NCI-H69 (cell line): ENCODE measurements around the gene IGSF9.
A peak's percentile ranks its signal among the peaks of the same experiment; 100 is the strongest.

ENCODE experiments used
- DNase-seq: peaks from one replicate; lab custom pipeline; 2025; lab: John Stamatoyannopoulos, UW

Gene IGSF9, protein sequence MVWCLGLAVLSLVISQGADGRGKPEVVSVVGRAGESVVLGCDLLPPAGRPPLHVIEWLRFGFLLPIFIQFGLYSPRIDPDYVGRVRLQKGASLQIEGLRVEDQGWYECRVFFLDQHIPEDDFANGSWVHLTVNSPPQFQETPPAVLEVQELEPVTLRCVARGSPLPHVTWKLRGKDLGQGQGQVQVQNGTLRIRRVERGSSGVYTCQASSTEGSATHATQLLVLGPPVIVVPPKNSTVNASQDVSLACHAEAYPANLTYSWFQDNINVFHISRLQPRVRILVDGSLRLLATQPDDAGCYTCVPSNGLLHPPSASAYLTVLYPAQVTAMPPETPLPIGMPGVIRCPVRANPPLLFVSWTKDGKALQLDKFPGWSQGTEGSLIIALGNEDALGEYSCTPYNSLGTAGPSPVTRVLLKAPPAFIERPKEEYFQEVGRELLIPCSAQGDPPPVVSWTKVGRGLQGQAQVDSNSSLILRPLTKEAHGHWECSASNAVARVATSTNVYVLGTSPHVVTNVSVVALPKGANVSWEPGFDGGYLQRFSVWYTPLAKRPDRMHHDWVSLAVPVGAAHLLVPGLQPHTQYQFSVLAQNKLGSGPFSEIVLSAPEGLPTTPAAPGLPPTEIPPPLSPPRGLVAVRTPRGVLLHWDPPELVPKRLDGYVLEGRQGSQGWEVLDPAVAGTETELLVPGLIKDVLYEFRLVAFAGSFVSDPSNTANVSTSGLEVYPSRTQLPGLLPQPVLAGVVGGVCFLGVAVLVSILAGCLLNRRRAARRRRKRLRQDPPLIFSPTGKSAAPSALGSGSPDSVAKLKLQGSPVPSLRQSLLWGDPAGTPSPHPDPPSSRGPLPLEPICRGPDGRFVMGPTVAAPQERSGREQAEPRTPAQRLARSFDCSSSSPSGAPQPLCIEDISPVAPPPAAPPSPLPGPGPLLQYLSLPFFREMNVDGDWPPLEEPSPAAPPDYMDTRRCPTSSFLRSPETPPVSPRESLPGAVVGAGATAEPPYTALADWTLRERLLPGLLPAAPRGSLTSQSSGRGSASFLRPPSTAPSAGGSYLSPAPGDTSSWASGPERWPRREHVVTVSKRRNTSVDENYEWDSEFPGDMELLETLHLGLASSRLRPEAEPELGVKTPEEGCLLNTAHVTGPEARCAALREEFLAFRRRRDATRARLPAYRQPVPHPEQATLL

DNA sequence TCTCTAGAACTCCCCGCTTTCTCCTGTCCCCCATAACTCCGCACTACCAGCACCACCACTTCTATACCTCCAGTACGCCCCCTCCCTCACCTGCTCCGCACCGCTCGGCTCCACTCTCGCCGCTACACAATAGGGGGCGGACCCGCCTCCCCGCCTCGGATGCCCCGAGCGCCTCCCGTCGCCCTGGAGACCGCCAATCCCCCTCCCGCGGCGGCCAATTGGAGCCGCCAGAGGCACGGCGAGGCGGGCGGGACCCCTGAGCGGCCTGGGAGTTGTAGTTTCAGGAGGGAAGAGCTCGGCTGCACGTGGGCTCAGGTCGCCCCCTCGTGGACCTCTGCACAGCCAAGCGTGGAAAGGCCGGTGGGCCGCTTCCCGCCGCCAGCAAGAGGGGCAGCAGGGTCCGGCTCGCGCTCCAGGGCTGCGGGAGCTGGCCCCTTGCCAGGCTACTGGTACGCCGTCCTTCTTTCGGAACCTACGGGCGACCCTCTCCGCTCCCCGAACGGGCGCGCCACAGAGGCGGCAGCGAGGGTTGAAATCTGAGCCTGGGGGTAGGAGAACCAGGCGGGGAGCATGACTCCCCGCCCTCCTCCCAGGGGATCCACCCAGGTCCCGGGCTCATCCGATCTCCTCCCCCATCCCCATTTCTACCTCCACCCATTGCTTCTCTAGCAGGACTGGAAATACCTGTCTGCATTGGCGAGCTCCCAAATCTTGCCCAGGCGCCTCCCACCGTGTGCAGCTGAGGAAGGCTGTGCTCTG, at the start of gene IGSF9:
TSS of gene IGSF9 (minus strand) at position 131 of the 759 bp plus-strand sequence. CDS start 2,159 bp downstream, outside the sequence.
- peak; percentile 99 for DNase-seq

DNA sequence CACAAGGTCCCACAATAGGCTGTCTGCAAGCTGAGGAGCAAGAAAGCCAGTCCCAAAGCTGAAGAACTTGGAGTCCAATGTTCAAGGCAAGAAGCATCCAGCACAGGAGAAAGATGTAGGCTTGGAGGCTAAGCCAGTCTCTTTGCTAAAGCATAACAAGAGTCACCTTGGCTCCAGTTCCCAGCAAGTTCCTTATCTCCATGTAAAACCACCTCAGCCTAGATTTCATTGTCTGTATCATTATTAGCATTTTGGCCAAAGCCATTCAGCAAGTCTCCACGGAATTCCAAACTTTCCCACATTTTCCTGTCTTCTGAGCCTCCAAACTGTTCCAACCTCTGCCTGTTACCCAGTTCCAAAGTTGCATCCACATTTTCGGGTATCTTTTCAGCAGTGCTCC, 49.5 kb upstream of the IGSF9 start:
- no peak for DNase-seq

DNA sequence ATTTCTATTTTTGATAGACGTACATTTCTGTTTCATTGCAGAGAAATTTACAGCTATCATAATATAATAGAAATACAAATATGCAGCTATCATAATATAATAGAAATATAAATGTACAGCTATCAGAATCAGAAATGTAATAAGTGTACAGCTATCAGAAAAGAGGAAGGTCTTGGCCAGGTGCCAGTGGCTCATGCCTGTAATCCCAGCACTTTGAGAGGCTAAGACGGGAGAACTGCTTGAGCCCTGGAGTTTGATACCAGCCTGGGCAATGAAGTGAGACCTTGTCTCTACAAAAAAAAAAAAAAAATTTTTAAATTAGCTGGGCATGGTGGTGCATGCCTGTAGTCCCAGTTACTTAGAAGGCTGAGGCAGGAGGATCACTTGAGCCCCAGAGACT, 48.5 kb upstream of the IGSF9 start:
- DNase-seq, result no peak

DNA sequence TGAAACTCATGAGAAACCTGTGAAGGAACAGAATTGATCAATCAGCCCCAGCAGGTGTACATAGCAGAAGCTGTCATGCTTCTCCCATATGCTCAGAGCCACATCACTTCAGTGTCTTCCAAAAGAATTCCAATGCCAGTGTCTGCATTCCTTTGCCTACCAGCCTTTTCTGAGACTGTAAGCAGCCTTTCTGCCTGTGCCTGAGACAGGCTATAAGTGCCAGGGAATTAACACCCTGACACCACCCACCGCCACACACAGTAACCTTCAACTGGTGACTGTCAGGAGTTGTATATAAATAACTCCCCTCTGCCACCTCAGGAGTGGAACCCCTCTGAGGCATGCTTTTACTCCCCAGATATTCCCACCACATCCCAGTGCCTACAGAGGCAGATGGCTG, 46.7 kb upstream of the IGSF9 start:
- DNase-seq, result peak; percentile 39

DNA sequence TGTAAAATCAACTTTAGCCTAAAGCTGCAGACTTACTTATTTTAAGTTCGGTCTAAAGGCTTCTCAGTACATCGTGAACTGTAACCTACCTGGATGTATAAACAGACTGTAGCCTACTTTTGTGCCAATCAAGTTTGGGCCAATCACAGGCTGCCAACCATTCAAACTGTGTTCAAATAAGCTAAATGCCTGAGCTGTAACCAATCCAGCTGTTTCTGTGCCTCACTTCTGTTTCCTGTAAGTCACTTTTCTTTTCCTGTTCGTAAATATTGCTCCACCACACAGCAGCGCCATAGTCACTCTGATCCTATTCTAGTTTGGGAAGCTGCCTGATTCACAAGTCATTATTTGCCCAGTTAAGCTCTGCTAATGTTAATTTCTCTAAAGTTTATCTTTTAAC, 46.1 kb upstream of the IGSF9 start:
- DNase-seq, result peak; percentile 13

DNA sequence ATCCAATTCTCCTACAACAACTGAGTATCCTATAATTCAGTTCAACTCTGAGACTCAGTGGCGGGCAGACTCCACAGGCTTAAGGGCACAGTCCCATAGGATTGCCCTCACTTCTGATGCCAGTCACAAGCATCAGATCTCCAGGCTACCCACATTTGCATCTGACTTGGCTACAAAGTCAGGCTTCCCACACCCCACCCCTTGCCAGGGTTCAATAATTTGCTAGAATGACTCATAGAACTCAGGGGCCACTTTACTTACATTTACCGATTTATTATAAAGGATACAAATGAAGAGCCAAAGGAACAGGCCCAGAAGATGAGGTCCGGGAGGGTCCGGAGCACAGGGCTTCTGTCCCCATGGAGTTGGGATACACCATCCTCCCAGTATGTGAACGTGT, 44.6 kb upstream of the IGSF9 start:
- no peak for DNase-seq

DNA sequence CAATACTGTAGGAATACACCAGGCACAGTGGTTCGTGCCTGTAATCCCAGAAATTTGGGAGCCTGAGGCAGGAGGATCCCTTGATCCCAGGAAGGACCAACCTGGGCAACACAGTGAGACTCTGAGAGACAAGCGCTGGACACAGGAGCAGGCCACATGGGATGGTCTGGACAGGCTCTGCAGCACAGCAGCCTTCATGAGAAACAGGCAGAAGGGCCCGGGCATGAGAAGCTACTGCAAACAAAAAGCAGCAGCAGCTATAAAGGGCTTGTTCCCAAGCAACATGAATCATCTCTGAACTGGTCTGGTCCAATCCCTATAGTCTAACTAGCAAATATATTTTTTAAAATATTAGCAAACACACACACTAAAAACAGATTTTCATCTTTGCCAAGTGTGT, 44.2 kb upstream of the IGSF9 start:
- no peak for DNase-seq

DNA sequence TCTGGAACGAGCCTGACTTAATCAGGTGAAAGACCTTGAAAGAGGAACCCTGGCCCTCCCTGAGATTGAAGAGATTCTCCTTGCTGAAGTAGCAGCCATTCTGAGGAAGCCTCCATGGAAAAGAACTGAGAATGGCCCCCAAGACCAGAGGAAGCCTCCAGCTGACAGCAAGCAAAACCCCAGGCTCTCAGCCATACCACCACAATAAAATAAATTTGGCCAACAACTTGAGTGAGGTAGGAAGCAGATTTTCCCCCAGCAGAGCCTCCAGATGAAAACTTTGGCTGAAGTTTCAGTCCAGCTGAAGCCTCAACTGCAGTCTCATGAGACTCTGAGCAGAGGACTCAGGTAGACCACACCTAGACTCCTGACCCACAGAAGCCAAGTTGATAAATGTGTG, 42.6 kb upstream of the IGSF9 start:
- no peak for DNase-seq

DNA sequence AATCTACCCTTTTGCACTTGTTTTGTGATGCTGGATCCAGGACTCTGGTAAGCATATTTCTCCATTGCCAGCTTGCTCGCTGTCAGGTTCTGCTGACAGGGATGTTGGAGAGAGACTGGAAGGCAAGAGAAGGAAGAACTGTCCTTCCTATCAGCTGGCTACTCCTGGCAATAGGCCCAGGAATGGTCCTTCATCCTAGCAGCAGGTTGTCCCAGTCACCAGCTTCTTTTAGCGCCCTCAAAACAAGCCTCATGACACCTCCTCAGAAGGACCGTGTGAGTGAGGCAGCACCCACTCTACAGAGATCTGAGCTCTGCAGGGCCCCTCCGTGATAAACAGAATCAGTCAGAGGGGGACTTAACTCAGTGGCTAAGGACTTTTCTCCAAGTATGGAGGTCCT, 41.8 kb upstream of the IGSF9 start:
- DNase-seq, result no peak

DNA sequence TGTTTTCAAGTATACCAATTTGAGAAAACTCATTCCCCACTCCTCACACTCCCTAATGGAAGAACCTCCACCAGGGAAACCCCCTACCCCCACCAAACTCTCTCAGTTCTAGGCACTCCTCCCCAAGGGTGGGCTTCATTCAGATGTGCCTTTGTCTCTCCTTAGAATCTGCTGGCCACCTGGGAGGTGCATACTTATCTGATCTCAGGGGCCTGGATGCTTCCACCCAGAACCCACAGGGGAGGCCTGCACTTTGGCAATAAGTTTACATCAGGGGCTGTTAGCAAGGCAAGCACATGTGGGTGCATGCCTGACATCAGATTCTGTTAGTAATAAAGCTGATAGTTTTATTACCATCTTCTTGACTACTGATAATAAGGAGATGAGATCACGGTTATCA, 41.1 kb upstream of the IGSF9 start:
- DNase-seq, result no peak

DNA sequence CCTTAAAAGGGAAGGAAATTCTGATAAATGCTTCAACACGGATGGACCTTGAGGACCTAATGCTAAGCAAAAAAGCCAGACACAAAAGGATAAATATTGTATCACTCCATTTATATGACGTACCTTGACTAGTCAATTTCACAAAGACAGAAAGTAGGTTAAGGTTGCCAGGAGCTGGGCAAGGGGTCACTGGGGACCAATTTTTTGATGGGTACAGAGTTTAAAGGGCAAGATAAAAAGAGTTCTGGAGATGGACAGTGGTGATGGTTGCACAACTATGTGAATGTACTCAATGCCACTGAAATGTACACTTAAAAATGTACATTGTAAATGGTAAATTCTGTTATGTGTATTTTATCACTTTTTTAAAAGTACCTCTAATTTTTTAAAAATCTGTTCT, 40.7 kb upstream of the IGSF9 start:
- no peak for DNase-seq

DNA sequence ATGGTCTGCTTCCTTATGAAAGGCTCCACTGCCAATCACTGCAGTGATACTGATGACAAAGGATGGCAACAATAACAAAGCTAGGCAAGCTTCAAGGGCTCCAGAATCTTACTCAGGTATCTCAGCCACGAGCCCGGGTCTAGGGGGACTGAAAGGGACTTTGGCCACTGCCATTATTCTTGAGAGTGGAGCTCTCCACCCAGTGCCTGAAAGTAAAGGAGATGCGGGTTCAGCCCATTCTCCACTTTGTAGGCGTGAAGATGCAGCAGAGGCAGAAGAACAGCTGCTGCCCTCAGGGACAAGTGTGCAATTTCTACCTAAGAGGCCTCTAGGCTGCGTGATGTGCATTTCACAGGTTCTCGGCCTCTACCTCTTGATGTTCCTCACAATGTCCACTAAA, 40.1 kb upstream of the IGSF9 start:
- no peak for DNase-seq

DNA sequence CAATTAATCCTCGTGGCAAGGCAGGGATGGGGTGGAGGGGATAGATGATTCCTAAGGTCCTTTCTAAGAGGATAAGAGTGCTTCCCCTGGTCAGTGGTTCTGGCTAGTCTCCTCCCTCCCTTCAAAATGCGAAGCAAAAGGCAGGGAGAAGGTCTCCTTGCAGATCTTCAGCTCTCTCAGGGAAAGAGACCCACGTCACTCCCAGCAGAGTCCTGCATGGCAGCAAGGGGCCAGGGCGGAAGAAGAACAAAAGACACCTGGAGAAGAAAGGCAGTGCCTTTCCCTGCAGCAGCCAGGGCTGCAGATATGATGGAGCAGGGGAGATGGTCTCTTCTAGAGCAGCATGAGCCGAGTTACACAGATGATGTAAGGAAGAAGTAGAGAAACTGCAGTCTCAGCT, 38.3 kb upstream of the IGSF9 start:
- DNase-seq, result peak; percentile 35

DNA sequence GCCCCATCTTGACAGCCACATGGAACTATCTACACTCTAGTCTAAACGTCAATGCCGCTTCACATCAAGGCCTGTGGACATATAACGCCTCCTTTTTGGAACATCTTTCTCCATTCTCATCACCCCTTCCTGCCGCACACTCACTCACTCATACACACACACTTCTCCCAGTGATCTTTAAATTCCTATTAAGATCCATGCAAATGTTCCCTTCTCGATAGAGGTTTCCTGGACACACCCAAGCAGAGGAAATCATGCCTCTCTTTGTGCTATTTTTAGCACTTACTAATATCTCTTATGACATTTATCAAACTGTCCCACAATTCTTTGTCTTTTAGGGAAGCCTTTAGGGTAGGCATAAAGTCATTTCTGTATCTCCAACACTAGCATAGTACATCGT, 36.9 kb upstream of the IGSF9 start:
- DNase-seq, result no peak

DNA sequence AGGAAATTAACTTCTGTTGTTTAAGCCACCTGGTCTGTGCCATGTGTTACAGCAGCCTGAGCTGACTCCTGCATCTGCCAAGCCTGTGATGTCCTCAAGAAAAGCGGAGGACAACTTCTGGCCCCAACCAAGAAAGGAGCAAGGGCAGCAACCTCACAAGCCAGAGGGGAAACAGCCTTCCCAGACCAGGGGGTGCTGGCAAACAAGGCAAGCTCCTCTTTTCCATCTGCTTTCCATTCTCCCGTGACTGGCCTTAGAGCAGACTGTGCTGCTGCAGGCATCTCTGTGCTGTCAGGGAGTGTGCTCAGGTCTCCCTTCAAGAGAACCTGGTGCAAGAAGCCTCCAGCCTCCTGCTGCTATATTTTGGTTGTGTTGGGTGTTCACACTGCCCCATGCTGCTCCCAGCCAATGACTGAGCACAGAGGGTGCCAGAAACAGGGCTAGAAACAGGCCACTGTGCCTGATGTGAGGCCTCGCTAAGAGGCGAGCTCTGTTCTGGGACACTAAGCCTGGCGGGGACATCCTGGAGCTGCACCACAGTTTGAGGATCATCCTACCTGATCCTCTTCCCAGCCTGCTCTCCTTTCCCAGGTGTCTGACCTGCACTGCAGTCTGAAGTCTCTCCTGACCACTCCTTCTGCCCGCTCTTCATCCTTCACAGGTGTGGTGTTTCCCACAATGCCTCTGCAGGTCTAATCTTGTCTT, 36.1 kb upstream of the IGSF9 start:
- no peak for DNase-seq

DNA sequence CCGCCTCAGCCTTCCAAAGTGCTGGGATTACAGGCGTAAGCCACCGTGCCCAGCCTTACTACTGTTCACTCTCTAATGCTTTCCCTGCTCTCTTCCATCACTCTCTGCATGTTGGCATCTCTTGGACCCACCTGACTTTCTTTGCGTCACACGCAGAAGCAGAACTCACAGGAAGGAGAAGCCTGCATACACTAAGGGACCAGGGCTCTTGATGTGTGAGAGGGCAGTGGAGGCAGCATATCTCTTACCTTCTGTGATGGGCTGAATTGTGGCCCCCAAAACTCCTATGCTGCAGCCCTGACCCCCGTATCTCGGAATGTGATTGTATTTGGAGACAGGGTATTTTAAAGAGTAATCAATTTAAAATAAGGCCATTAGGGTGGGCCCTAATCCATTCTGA, 35.4 kb upstream of the IGSF9 start:
- no peak for DNase-seq

DNA sequence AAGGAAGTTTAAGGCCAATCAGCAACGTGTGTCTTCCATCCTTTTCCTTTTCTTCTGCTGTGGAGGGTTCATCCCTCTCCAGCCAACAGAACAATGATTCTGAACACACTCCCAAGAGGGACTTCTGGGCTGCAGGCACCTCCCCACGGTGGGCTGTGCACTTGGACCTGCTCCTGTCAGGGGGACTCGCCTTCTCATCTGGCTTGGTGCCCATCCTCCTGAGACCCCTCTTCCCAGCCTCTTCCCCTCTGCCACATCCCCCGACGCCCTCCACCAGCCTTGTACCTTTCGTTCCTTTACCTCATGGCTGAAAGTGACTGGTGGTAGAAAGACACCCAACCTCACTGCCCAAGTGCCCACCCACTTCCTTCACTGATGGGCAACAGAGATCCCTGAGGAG, 34.7 kb upstream of the IGSF9 start:
- no peak for DNase-seq

DNA sequence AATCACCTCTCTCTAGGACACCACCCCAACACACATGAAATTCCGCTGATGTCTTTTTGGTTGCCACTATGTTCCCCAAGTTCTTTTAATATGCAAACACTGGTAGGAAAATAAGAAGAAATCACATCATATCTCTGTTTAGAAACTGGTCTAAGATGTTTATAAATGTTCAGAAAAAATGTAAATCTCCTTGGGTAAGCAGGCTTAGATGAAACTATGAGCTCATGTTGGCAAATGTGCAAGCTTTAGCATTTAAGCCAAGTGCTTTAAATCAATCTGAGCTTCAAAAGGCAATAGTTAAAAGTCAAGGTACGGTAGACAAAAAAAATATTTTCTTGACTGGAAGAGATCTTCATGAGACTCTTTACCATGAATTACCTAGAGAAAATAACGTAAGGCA, 33.8 kb upstream of the IGSF9 start:
- no peak for DNase-seq

DNA sequence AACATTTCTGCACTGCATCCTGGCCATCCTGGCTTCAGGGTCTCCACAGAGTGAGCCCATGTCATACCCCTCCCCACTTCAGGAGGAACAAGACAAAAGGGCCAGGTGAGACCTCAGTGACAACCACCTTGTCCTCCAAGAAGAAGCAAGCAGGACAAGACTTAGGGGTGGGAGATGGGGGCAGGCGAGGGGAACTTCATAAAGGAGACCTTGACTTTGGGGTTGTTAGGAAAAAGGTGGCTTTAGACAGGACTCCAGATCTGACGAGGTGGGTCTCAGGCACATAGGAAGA, 32.6 kb upstream of the IGSF9 start:
- DNase-seq, result no peak

DNA sequence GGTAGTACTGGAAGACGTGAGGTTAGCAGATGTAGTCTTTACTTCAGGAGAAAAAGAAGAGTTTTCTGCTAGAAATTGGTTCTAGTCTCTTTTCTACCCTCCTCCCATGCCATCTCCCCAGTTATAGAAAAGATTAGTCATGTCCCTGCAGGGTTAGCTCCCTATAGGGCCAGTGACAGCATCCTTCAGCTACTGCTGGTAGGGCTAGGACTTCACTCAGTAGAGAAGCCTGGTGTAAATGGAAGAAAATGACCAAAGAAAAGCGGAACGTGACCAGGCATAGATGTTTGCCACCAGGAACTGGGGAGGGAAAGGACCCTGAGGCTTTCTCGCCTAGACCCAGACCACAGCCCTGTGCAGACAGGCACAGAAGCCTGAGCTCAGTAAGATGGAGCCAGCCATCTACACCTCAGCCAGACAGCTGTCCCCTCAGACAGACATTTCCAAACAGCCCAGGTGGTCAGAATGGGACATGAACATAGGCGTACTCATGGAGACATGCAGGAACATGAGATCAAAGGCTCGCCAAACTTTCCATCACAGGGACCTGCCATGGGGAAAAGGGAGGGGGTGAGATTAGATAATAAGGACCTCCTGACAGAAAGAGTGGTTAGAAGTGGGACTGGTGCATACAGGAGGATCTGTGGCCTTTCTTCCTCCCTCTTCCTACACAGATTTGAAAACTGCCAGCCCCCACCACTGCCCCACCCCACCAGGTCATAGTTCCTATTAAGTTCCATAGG, 32.1 kb upstream of the IGSF9 start:
- no peak for DNase-seq
